ENCODE data around the gene TPD52L1.

Gene TPD52L1

DNA sequence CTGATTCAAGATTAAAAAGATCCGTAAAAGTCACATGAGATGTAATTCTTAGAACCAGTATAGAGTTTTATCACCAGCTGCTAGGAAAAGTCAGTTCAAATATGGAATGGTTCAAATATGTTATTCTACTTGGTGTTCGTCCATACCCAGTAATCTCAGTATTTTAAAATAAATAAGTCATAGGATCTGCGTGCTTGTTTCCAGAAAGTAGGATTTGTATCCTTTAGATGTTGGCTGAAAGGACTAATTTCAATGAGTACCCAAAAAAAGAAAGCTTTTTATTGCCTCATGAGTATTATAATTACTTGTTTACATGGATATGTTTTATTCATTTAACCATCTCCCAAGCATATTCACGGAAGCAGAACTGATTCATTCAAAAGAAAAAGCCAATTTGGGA, 12.2 kb downstream of the TPD52L1 start:
- TF ChIP-seq, protein P1, sequence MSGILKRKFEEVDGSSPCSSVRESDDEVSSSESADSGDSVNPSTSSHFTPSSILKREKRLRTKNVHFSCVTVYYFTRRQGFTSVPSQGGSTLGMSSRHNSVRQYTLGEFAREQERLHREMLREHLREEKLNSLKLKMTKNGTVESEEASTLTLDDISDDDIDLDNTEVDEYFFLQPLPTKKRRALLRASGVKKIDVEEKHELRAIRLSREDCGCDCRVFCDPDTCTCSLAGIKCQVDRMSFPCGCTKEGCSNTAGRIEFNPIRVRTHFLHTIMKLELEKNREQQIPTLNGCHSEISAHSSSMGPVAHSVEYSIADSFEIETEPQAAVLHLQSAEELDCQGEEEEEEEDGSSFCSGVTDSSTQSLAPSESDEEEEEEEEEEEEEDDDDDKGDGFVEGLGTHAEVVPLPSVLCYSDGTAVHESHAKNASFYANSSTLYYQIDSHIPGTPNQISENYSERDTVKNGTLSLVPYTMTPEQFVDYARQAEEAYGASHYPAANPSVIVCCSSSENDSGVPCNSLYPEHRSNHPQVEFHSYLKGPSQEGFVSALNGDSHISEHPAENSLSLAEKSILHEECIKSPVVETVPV (CRISPR knock-in tag; IDR thresholded peaks at IDR 0.05), result no peak
- TF ChIP-seq RARB (CRISPR knock-in tag; IDR thresholded peaks at IDR 0.05), result no peak
- TF ChIP-seq ZC3H10 (CRISPR knock-in tag; IDR thresholded peaks at IDR 0.05), result no peak
- TF ChIP-seq TOX (CRISPR knock-in tag; IDR thresholded peaks at IDR 0.05; ENCODE audit: borderline replicate concordance), result no peak
- no peak for TF ChIP-seq CSDC2 (CRISPR knock-in tag; IDR thresholded peaks at IDR 0.05)
- TF ChIP-seq ZFP3 (CRISPR knock-in tag; IDR thresholded peaks at IDR 0.05), result no peak
- no peak for ATAC-seq

DNA sequence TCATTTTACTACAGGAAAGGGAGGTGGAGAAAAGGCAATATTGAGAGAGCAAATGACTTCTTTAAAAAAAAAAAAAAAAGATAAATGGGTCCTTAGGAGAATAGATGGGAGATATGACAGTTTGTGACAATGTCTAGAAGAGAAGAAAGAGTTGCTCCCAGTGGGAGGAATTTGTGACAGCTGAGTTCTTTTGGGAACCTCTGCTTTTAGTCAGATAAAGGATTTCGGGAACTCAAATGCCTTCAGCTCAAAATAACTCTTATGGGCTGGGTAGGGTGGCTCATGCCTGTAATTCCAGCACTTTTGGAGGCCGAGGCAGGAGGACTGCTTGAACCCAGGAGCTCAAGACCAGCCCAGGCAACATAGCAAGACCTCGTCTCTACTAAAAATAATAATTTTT, 13.1 kb downstream of the TPD52L1 start:
- TF ChIP-seq ESRRG (CRISPR knock-in tag; IDR thresholded peaks at IDR 0.05) (no peak), ZNF8 (CRISPR knock-in tag; IDR thresholded peaks at IDR 0.05) (no peak), ZFP3 (CRISPR knock-in tag; IDR thresholded peaks at IDR 0.05) (no peak), ZC3H10 (CRISPR knock-in tag; IDR thresholded peaks at IDR 0.05) (no peak), ARNTL (CRISPR knock-in tag; IDR thresholded peaks at IDR 0.05; ENCODE audit: borderline replicate concordance, low read depth) (no peak), PPARA (CRISPR knock-in tag; IDR thresholded peaks at IDR 0.05; ENCODE audit: borderline replicate concordance) (no peak), ZFP30 (CRISPR knock-in tag; IDR thresholded peaks at IDR 0.05) (no peak), TCF4 (CRISPR knock-in tag; IDR thresholded peaks at IDR 0.05; ENCODE audit: borderline replicate concordance) (no peak), ZNF70 (CRISPR knock-in tag; IDR thresholded peaks at IDR 0.05) (no peak), GLIS3 (CRISPR knock-in tag; IDR thresholded peaks at IDR 0.05) (no peak), TOX (CRISPR knock-in tag; IDR thresholded peaks at IDR 0.05; ENCODE audit: borderline replicate concordance) (no peak), RARB (CRISPR knock-in tag; IDR thresholded peaks at IDR 0.05) (no peak), ZNF565 (CRISPR knock-in tag; conservative IDR thresholded peaks at IDR 0.05; ENCODE audit: low read depth) (no peak), BACH2 (CRISPR knock-in tag; IDR thresholded peaks at IDR 0.05; ENCODE audit: borderline replicate concordance) (no peak), OSR1 (CRISPR knock-in tag; IDR thresholded peaks at IDR 0.05) (no peak)
- TF ChIP-seq, protein P2, sequence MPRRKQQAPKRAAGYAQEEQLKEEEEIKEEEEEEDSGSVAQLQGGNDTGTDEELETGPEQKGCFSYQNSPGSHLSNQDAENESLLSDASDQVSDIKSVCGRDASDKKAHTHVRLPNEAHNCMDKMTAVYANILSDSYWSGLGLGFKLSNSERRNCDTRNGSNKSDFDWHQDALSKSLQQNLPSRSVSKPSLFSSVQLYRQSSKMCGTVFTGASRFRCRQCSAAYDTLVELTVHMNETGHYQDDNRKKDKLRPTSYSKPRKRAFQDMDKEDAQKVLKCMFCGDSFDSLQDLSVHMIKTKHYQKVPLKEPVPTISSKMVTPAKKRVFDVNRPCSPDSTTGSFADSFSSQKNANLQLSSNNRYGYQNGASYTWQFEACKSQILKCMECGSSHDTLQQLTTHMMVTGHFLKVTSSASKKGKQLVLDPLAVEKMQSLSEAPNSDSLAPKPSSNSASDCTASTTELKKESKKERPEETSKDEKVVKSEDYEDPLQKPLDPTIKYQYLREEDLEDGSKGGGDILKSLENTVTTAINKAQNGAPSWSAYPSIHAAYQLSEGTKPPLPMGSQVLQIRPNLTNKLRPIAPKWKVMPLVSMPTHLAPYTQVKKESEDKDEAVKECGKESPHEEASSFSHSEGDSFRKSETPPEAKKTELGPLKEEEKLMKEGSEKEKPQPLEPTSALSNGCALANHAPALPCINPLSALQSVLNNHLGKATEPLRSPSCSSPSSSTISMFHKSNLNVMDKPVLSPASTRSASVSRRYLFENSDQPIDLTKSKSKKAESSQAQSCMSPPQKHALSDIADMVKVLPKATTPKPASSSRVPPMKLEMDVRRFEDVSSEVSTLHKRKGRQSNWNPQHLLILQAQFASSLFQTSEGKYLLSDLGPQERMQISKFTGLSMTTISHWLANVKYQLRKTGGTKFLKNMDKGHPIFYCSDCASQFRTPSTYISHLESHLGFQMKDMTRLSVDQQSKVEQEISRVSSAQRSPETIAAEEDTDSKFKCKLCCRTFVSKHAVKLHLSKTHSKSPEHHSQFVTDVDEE (CRISPR knock-in tag; IDR thresholded peaks at IDR 0.05), result no peak
- TF ChIP-seq, protein P3, sequence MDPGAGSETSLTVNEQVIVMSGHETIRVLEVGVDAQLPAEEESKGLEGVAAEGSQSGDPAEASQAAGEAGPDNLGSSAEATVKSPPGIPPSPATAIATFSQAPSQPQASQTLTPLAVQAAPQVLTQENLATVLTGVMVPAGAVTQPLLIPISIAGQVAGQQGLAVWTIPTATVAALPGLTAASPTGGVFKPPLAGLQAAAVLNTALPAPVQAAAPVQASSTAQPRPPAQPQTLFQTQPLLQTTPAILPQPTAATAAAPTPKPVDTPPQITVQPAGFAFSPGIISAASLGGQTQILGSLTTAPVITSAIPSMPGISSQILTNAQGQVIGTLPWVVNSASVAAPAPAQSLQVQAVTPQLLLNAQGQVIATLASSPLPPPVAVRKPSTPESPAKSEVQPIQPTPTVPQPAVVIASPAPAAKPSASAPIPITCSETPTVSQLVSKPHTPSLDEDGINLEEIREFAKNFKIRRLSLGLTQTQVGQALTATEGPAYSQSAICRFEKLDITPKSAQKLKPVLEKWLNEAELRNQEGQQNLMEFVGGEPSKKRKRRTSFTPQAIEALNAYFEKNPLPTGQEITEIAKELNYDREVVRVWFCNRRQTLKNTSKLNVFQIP (CRISPR knock-in tag; IDR thresholded peaks at IDR 0.05; ENCODE audit: borderline replicate concordance, low read depth), result no peak
- TF ChIP-seq, protein P1 (CRISPR knock-in tag; IDR thresholded peaks at IDR 0.05), result no peak
- TF ChIP-seq, protein P4, sequence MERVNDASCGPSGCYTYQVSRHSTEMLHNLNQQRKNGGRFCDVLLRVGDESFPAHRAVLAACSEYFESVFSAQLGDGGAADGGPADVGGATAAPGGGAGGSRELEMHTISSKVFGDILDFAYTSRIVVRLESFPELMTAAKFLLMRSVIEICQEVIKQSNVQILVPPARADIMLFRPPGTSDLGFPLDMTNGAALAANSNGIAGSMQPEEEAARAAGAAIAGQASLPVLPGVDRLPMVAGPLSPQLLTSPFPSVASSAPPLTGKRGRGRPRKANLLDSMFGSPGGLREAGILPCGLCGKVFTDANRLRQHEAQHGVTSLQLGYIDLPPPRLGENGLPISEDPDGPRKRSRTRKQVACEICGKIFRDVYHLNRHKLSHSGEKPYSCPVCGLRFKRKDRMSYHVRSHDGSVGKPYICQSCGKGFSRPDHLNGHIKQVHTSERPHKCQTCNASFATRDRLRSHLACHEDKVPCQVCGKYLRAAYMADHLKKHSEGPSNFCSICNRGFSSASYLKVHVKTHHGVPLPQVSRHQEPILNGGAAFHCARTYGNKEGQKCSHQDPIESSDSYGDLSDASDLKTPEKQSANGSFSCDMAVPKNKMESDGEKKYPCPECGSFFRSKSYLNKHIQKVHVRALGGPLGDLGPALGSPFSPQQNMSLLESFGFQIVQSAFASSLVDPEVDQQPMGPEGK (CRISPR knock-in tag; IDR thresholded peaks at IDR 0.05; ENCODE audit: borderline replicate concordance), result no peak
- TF ChIP-seq, protein P5, sequence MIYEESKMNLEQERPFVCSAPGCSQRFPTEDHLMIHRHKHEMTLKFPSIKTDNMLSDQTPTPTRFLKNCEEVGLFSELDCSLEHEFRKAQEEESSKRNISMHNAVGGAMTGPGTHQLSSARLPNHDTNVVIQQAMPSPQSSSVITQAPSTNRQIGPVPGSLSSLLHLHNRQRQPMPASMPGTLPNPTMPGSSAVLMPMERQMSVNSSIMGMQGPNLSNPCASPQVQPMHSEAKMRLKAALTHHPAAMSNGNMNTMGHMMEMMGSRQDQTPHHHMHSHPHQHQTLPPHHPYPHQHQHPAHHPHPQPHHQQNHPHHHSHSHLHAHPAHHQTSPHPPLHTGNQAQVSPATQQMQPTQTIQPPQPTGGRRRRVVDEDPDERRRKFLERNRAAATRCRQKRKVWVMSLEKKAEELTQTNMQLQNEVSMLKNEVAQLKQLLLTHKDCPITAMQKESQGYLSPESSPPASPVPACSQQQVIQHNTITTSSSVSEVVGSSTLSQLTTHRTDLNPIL (CRISPR knock-in tag; IDR thresholded peaks at IDR 0.05; ENCODE audit: low read depth), result no peak
- no peak for ATAC-seq

Measured in SK-N-SH treated with all-trans-retinoic acid at 6 μM for 48 hours (cell line).